Measurements from ENCODE around the gene DCDC2B. TPM values are rescaled to one million over a fixed set of nuclear protein-coding genes. Genes with fewer than 3 reads are reported as not detected.

DCDC2B gene
- total RNA-seq, 1 experiment from 2014 or later: 0.27 TPM

GRCh38 chr1:32178380-32179192 is 30.3 kb upstream of the DCDC2B start:
- ChIA-PET POLR2A (interaction anchor here (1.0 to 1.5 kb wide), 4 partner anchors 24 to 157 kb away, joined by 3 to 6 read pairs (median 4); partner anchors contain the start of genes MARCKSL1 and TMEM39B), RAD21 (ENCODE audit: low non-redundant PET in 1 of 2, low total read pairs in 2 of 2, uncharacterized antibody in 2 of 2, unreplicated experiment in 2 of 2) (interaction anchor here in 1 of 2 experiments (0.6 kb wide), 1 partner anchor 65 kb away, joined by 6 read pairs; no protein-coding TSS in a partner anchor), CTCF (no interaction called here)
- Histone ChIP-seq H3K4me2 (ENCODE audit: low read length) (peak overlapping the region; percentile 95), H4K20me1 (ENCODE audit: insufficient read depth) (no peaks in the 10 kb centered on the region), H3K79me2 (ENCODE audit: insufficient read depth, low read length) (peaks cover 35% of the 10 kb centered on the region), H3K27ac (ENCODE audit: low read depth, low read length) (peak overlapping the region; percentile 69), H3K9me2 (ENCODE audit: insufficient read depth) (no peaks in the 10 kb centered on the region), H3K9me3 (ENCODE audit: control insufficient read depth in 1 of 2, insufficient read depth in 1 of 2, low read depth in 1 of 2, low read length in 2 of 2) (no peaks in the 10 kb centered on the region), H3K4me3 (replicated peaks in 1 of 2; ENCODE audit: low read depth in 1 of 2, low read length in 2 of 2) (peak overlapping the region; percentile 85 to 86), H2AFZ (ENCODE audit: low read depth, low read length, poor library complexity, severe bottlenecking) (peak overlapping the region; percentile 72), H3K4me1 (ENCODE audit: control insufficient read depth in 1 of 2, insufficient read depth in 2 of 2, low read length in 2 of 2) (peaks cover 15 to 32% of the 10 kb centered on the region in 2 experiments), H3K9ac (ENCODE audit: low read length) (peak overlapping the region; percentile 95), H3K27me3 (ENCODE audit: insufficient read depth, low read length) (no peaks in the 10 kb centered on the region), H3K36me3 (ENCODE audit: control insufficient read depth in 1 of 2, insufficient read depth in 2 of 2, low read length in 2 of 2) (peaks cover 11 to 24% of the 10 kb centered on the region in 2 experiments; a peak in 3 of 4 replicates)
- intact Hi-C loops (cut with micrococcal nuclease): loop anchor here (5.0 kb wide), 1 partner anchor 66 kb away; no protein-coding TSS in a partner anchor
- no peak for TF ChIP-seq ZNF274 (IDR thresholded peaks at IDR 0.05; ENCODE audit: low read depth, low read length)
- no peak for TF ChIP-seq RAD21 (IDR thresholded peaks at IDR 0.05; ENCODE audit: low read depth)
- TF ChIP-seq POLR2A (IDR thresholded peaks at IDR 0.05; ENCODE audit: borderline replicate concordance, extremely low read depth, insufficient read depth, insufficient read length): no peak
- no peak for TF ChIP-seq ZFX (IDR thresholded peaks at IDR 0.05)
- TF ChIP-seq FOSL1 (IDR thresholded peaks at IDR 0.05; ENCODE audit: low read depth): no peak
- TF ChIP-seq REST (IDR thresholded peaks at IDR 0.05; ENCODE audit: low read depth): no peak
- TF ChIP-seq ZBTB33 (IDR thresholded peaks at IDR 0.05; ENCODE audit: extremely low read depth, insufficient replicate concordance, low read length): no peak
- TF ChIP-seq CBX3 (IDR thresholded peaks at IDR 0.05; ENCODE audit: low read depth): no peak
- TF ChIP-seq CEBPB (IDR thresholded peaks at IDR 0.05; ENCODE audit: low read depth): no peak
- no peak for TF ChIP-seq MAX (IDR thresholded peaks at IDR 0.05)
- TF ChIP-seq ELF1 (IDR thresholded peaks at IDR 0.05; ENCODE audit: borderline replicate concordance, low read depth): no peak
- no peak for TF ChIP-seq SP1 (IDR thresholded peaks at IDR 0.05; ENCODE audit: low read depth)
- no peak for TF ChIP-seq SIN3A (IDR thresholded peaks at IDR 0.05; ENCODE audit: low read depth)
- no peak for TF ChIP-seq EZH2phosphoT487 (IDR thresholded peaks at IDR 0.05; ENCODE audit: borderline replicate concordance)
- no peak for TF ChIP-seq EGR1 (IDR thresholded peaks at IDR 0.05; ENCODE audit: low read depth)
- TF ChIP-seq ATF3 (IDR thresholded peaks at IDR 0.05): no peak
- DNase-seq (ENCODE audit: low read depth, low spot score) (no peak), ATAC-seq (no peak)
- BruUV-seq (replicated peaks): no TSS peak

Measured in HCT116 (cell line).